HUES48 (cell line): ENCODE measurements around the gene LZTS2.
A peak's percentile ranks its signal among the peaks of the same experiment; 100 is the strongest.

Source experiments
- H3K27ac ChIP-seq: one replicate; pipeline ENCODE4 v1.7.0; 2013; ENCODE audit warnings: low read depth, low read length, inconsistent platforms
- H3K27me3 ChIP-seq: 2 replicates; pipeline ENCODE4 v1.6.1; 2013; ENCODE audit warnings: mild to moderate bottlenecking, low read length; ENCODE audit not compliant: control insufficient read depth, insufficient read depth
- H3K36me3 ChIP-seq: 2 replicates; pipeline ENCODE4 v1.6.1; 2013; ENCODE audit warnings: low read length; ENCODE audit not compliant: control insufficient read depth, insufficient read depth
- H3K4me1 ChIP-seq: 2 replicates; pipeline ENCODE4 v1.6.1; 2013; ENCODE audit warnings: mild to moderate bottlenecking, low read length; ENCODE audit not compliant: control insufficient read depth, insufficient read depth
- H3K4me3 ChIP-seq: 2 replicates; pipeline ENCODE4 v1.5.1; 2013; ENCODE audit warnings: mild to moderate bottlenecking, low read depth, low read length
- H3K9ac ChIP-seq: 2 replicates; pipeline ENCODE4 v1.6.1; 2013; ENCODE audit warnings: mild to moderate bottlenecking, low read depth, low read length, moderate library complexity
- H3K9me3 ChIP-seq: 2 replicates; pipeline ENCODE4 v1.6.1; 2013; ENCODE audit warnings: low read length; ENCODE audit not compliant: control insufficient read depth, insufficient read depth

Gene LZTS2

DNA sequence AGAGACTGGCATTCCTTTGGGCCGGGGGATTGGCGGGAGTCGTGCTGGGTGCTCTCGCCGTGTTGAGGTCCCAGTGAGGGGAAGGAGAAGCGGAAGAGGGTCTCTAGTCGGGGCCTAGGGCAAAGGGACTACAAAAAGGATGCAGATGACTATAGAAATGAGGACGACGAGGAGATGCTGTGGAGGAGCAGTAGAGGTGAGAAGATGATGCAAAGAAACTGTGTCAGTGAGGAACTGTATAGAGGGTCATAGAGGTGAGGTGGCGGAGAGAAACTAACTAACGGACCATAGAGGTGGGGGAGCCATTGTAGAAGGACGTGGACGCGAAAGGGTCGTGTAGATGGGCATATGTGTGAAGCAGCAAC is 11.9 kb upstream of the LZTS2 start:
- Histone ChIP-seq H3K4me3 (peak overlapping the region; percentile 91), H3K27me3 (no peaks in the 10 kb centered on the region), H3K4me1 (peaks cover 9% of the 10 kb centered on the region; the same call in 1 of the 2 replicates), H3K9me3 (no peaks in the 10 kb centered on the region), H3K27ac (peak overlapping the region; percentile 90), H3K9ac (peak overlapping the region; percentile 79), H3K36me3 (peaks cover 54% of the 10 kb centered on the region)

DNA sequence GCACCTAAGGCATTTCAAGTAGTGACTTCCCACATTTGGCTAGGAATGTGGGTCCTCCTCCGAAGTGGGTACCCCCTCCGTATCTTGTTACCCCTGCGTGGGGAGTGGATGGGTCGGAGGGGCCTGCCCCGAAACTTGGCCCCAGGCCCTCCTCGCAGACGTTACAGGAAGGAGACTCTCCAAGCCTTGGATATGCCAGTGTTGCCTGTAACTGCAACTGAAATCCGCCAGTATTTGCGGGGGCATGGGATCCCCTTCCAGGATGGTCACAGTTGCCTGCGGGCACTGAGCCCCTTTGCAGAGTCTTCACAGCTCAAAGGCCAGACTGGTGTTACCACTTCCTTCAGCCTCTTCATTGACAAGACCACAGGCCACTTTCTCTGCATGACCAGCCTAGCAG is 11.4 kb upstream of the LZTS2 start:
- H3K4me3 ChIP-seq: peak overlapping the region; percentile 91
- peaks cover 54% of the 10 kb centered on the region for H3K36me3 ChIP-seq
- H3K27ac ChIP-seq: no peak overlapping the region

DNA sequence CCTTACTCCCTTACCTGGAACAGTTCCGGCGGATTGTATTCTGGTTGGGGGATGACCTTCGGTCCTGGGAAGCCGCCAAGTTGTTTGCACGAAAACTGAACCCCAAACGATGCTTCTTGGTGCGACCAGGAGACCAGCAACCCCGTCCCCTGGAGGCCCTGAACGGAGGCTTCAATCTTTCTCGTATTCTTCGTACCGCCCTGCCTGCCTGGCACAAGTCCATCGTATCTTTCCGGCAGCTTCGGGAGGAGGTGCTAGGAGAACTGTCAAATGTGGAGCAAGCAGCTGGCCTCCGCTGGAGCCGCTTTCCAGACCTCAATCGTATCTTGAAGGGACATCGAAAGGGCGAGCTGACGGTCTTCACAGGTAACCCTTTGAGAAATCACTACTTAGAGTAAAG is 10.5 kb upstream of the LZTS2 start:
- H3K4me1 ChIP-seq: peaks cover 11% of the 10 kb centered on the region; the same call in 1 of the 2 replicates
- H3K36me3 ChIP-seq: peaks cover 62% of the 10 kb centered on the region
- no peak overlapping the region for H3K27ac ChIP-seq
- no peaks in the 10 kb centered on the region for H3K27me3 ChIP-seq
- no peak overlapping the region for H3K4me3 ChIP-seq
- H3K9me3 ChIP-seq: no peaks in the 10 kb centered on the region
- H3K9ac ChIP-seq: no peak overlapping the region

More for the DNA sequence above, 11.4 kb upstream of the LZTS2 start:
- Histone ChIP-seq H3K4me1 (peaks cover 9% of the 10 kb centered on the region; the same call in 1 of the 2 replicates), H3K9ac (peak overlapping the region; percentile 79; the same call in 1 of the 2 replicates), H3K27me3 (no peaks in the 10 kb centered on the region), H3K9me3 (no peaks in the 10 kb centered on the region)

DNA sequence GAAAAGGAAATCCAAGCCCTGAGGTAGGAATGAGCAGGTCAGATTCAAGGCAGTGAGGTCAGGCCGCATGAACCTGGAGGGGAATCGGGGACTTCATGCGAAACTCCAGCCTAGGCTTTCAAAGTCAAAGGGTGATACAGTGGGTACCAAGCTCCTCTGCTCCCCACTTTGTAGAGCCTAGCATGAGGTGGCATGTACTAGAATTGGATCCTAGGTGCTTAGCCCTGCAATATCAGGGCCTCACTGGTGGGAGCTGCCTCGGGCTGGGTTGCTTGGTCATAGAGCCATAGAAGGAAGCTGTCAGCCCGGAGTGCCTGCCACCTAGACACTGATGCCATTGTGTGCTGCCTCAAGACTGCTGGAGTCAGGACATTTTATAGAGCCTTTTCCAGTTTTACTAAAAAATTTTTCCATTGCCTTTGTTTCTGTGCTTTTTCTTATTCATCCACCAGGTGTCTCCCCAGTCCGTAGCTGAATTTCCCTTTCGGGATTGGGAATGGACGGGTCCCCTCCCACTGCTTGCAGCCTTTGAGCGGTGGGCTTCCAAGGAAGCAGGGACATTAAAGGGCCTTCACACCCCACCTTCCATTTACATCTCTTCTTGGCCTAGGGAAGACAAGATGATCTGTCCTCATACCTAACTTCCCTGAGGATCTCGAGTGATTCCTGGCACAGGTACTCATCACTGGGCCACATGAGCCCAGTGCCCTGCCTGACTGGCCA is 5.5 kb upstream of the LZTS2 start:
- no peak overlapping the region for H3K27ac ChIP-seq
- H3K27me3 ChIP-seq: no peaks in the 10 kb centered on the region
- H3K9me3 ChIP-seq: no peaks in the 10 kb centered on the region
- H3K4me3 ChIP-seq: no peak overlapping the region
- peaks cover 51% of the 10 kb centered on the region for H3K36me3 ChIP-seq
- H3K9ac ChIP-seq: no peak overlapping the region
- peaks cover 19% of the 10 kb centered on the region for H3K4me1 ChIP-seq

DNA sequence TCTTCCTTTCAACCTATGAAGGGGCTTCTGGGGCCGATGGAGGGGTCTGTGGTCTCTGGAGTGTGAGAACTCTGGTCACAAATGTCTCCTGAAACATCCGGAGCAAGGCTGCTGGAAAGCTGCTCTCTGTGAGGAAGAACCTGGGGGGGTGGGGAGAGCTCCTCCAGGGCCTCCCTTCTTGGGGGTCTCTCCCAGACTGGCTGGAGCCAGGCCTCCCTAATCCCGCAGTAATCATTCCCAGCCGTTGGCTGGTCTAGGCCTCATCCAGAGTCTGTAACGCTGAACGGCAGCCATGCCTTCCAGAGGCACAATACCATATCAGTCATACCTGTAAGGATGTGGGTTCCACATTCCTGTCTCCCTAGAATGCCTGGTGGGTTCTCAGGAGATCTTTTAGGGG is 4.4 kb upstream of the LZTS2 start:
- Histone ChIP-seq H3K27ac (no peak overlapping the region), H3K9ac (no peak overlapping the region)

DNA sequence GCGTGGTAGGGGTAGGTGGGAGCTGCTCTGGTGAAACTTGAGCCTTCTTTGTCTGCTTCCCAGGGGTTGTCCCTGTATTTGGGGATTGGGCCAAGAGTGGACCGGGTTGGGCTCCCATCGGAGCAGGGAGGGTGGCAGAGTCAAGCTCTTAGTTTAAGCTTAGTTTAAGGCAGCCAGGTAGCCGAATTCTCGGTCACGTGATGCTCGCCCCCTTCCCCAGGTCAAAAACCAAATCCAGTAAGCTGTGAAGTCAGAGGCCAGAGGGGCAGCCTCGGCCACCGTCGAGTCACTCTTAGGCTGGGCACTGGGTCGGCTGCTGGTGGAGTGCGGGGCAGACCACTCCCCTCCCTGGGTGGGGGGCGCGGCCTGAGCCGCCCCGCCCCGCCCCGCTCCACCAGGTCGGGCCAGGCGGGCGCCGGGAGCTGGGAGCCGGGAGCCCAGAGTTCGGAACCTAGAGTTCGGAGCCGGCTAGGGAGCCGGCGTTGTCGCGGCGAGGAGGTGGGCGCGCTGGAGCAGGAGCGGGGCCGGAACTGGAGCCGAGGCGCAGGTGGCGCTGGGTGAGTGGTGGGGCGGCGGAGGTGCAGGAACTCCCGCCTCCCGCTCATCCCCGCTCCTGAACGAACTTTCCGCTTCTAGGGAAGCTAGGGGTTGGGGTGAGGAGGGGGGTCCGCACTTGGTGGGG is 2.8 kb upstream of the LZTS2 start:
- Histone ChIP-seq H3K36me3 (peaks cover 26% of the 10 kb centered on the region), H3K9me3 (no peaks in the 10 kb centered on the region), H3K27me3 (no peaks in the 10 kb centered on the region), H3K9ac (peak overlapping the region; percentile 52), H3K27ac (peak overlapping the region; percentile 87), H3K4me1 (peaks cover 25% of the 10 kb centered on the region), H3K4me3 (peak overlapping the region; percentile 88)

More for the DNA sequence above, 4.4 kb upstream of the LZTS2 start:
- Histone ChIP-seq H3K27me3 (no peaks in the 10 kb centered on the region), H3K4me1 (peaks cover 19% of the 10 kb centered on the region), H3K36me3 (peaks cover 41% of the 10 kb centered on the region), H3K9me3 (no peaks in the 10 kb centered on the region), H3K4me3 (no peak overlapping the region)

DNA sequence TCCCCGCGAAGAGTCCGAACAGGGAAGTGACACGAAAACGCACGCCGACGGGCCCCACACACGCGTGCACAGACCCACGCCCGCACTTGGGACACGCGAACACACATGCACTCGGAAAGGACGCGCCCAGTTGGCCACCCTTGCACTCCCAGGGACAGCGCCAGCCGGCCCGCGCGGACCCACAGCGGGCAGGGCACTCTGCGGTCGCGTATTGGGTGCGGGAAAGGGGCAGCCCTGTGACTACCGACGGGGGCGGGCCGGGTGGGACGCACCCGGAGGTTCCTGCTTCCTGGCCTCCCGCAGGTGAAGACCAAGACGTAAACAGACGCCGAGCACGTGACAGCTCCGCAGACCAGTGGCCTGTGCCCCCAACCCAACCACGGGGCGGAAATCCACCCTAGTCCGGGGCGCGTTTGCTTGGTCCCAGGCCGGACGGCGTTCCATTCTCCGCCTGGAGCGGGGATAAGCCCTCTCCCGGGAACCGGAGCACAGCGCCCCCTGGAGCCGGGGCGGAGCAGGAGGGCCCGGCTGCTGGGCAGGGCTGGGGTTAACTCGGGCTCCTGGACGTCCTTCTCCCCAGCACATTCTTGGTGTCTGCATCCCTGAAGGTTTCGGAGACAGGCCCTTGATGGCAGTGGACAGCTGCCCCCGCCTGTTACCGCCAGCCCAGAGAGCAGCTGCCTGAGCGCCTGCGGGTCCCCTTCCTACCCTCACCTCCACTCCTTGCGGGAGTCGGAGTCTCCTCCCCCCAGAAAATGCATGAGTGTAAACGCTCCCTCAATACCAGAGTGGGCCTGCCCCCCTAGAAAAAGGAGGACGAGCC is 2.0 kb upstream of the LZTS2 start:
- peak overlapping the region; percentile 87 for H3K27ac ChIP-seq
- H3K27me3 ChIP-seq: no peaks in the 10 kb centered on the region
- H3K36me3 ChIP-seq: peaks cover 29% of the 10 kb centered on the region
- H3K9ac ChIP-seq: peak overlapping the region; percentile 51; the same call in 1 of the 2 replicates
- peaks cover 25% of the 10 kb centered on the region for H3K4me1 ChIP-seq
- H3K9me3 ChIP-seq: no peaks in the 10 kb centered on the region
- peak overlapping the region; percentile 88 for H3K4me3 ChIP-seq

DNA sequence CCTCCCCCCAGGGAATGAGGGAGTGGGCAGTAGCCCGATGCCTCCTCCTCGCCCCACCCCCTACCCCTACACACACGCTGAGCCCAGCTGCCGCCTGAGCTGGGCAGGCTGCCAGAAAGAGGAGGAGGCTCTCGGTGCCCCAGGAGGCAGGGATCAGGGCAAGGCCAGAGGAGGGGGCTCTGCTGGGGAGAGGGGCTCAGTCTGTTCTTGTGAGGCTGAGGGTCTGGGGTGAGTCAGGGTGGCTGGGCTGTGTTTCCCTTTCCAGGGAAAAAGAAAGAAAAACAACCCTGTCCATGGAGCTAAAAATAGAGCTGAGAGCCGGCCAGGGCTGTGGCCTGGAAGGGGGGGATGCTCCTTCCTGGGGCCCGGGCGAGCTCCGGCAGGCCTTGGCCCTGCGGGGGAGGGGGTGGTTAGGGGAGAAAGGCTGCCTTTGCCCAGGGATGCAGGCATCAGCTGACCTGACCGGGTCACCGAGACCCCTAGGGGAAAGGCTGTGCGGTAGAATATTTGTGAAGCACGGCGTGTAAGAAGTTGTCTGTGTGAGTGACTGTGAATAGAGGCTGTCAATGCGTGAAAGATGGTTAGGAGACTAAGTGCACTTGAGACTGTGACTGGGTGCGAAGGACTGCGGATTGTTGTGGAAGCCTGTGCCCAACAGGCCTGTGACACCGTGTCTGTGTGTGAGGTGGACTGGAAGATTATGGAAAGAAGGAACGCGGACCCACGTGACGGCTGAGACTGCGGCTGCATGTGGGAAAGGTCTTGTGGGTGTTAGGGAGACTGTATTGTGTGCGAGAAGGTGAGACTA is 1.2 kb upstream of the LZTS2 start:
- H3K9ac ChIP-seq: peak overlapping the region; percentile 86; the same call in 1 of the 2 replicates
- no peaks in the 10 kb centered on the region for H3K27me3 ChIP-seq
- no peaks in the 10 kb centered on the region for H3K9me3 ChIP-seq
- H3K4me1 ChIP-seq: peaks cover 25% of the 10 kb centered on the region
- peak overlapping the region; percentile 88 for H3K4me3 ChIP-seq
- peaks cover 31% of the 10 kb centered on the region for H3K36me3 ChIP-seq
- H3K27ac ChIP-seq: peak overlapping the region; percentile 87

DNA sequence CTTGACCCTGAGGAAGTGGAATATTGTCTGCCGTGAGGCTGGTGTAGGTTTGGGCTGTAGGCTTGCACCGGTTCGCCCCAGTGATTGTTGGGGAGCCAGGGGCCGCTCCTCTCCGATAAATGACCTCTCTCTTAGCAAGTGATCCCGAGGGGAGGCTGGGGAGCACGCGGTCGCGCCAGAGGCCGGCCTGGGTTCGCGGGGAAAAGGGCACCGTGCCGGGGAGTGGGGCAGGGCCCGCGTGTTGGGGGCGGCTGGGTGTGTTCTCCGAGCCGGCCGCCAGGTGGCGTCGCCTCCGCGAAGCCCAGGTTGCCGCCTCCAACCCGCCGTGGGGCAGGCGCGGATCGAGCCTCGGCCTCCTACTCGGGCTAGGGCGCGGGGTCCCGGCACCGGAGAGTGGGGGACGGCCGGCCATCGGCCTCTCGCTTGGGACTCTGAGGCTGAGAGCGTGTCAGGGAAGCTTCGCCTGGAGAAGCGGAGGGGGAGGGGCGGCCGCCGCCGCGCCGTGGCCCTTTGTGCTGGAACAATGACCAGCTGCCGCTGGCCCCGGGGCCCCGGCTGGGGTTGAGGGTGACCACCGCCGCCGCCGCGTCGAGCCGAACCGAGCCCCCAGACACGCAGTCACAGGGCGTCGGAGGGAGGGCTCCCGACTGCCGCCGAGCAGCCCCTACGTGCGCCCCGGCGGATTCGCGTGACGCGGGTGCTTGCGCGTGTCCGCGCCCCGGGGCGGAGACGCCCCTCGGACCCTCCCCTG is 442 bp upstream of the LZTS2 start:
- Histone ChIP-seq H3K4me3 (peak overlapping the region; percentile 88), H3K9ac (peak overlapping the region; percentile 86), H3K27ac (peak overlapping the region; percentile 87), H3K27me3 (no peaks in the 10 kb centered on the region), H3K9me3 (no peaks in the 10 kb centered on the region), H3K4me1 (peaks cover 22% of the 10 kb centered on the region), H3K36me3 (peaks cover 29% of the 10 kb centered on the region)
